HEK293 (cell line): ENCODE measurements around the gene KLHL20.
A peak's percentile ranks its signal among the peaks of the same experiment; 100 is the strongest.

ENCODE experiments used
- BCL11A ChIP-seq: fragments of 450-650 bp; formaldehyde crosslinking; IDR thresholded peaks from 2 replicates; pipeline ENCODE4 v1.5.1; 2016; ENCODE audit warnings: low read depth, missing biosample characterization, missing genetic modification characterization
- OSR2 ChIP-seq: fragments of 450-650 bp; formaldehyde crosslinking; IDR thresholded peaks from 2 replicates; pipeline ENCODE4 v1.5.1; 2016; ENCODE audit warnings: missing biosample characterization, missing genetic modification characterization
- OVOL3 ChIP-seq: fragments of 450-650 bp; formaldehyde crosslinking; IDR thresholded peaks from 2 replicates; pipeline ENCODE4 v1.5.1; 2016; ENCODE audit warnings: missing biosample characterization, missing genetic modification characterization
- SP7 ChIP-seq: fragments of 450-650 bp; formaldehyde crosslinking; IDR thresholded peaks from 2 replicates; pipeline ENCODE4 v1.5.1; 2016; ENCODE audit warnings: missing biosample characterization, missing genetic modification characterization
- ZNF121 ChIP-seq: fragments of 450-650 bp; formaldehyde crosslinking; IDR thresholded peaks from 2 replicates; pipeline ENCODE4 v1.5.1; 2016; ENCODE audit warnings: missing biosample characterization, missing genetic modification characterization
- ZNF146 ChIP-seq: fragments of 450-650 bp; formaldehyde crosslinking; IDR thresholded peaks from 2 replicates; pipeline ENCODE4 v1.5.1; 2016; ENCODE audit warnings: missing biosample characterization, missing genetic modification characterization
- ZNF157 ChIP-seq: fragments of 450-650 bp; formaldehyde crosslinking; IDR thresholded peaks from 2 replicates; pipeline ENCODE4 v1.5.1; 2016; ENCODE audit warnings: missing biosample characterization, missing genetic modification characterization
- ZNF169 ChIP-seq: fragments of 450-650 bp; formaldehyde crosslinking; IDR thresholded peaks from 2 replicates; pipeline ENCODE4 v1.5.1; 2016; ENCODE audit warnings: missing biosample characterization, missing genetic modification characterization
- ZNF223 ChIP-seq: fragments of 450-650 bp; formaldehyde crosslinking; IDR thresholded peaks from 2 replicates; pipeline ENCODE4 v1.5.1; 2016; ENCODE audit warnings: missing biosample characterization, missing genetic modification characterization
- ZNF302 ChIP-seq: fragments of 450-650 bp; formaldehyde crosslinking; IDR thresholded peaks from 2 replicates; pipeline ENCODE4 v1.5.1; 2016; ENCODE audit warnings: missing biosample characterization, missing genetic modification characterization, low read depth
- ZNF707 ChIP-seq: fragments of 450-650 bp; formaldehyde crosslinking; IDR thresholded peaks from 2 replicates; pipeline ENCODE4 v1.5.1; 2016; ENCODE audit warnings: missing biosample characterization, missing genetic modification characterization
- ZNF837 ChIP-seq: fragments of 450-650 bp; formaldehyde crosslinking; IDR thresholded peaks from 2 replicates; pipeline ENCODE4 v1.5.1; 2016; ENCODE audit warnings: missing biosample characterization, missing genetic modification characterization
- TF ChIP-seq, protein P1 (sequence below): fragments of 450-650 bp; formaldehyde crosslinking; IDR thresholded peaks from 2 replicates; pipeline ENCODE4 v1.5.1; 2016; ENCODE audit warnings: missing biosample characterization, missing genetic modification characterization, borderline replicate concordance
- TF ChIP-seq, protein P2 (sequence below): fragments of 450-650 bp; formaldehyde crosslinking; conservative IDR thresholded peaks from 2 replicates; pipeline ENCODE4 v1.5.1; 2016; ENCODE audit warnings: low read depth, missing biosample characterization, missing genetic modification characterization
- TF ChIP-seq, protein P3 (sequence below): fragments of 450-650 bp; formaldehyde crosslinking; IDR thresholded peaks from 2 replicates; pipeline ENCODE4 v1.5.1; 2016; ENCODE audit warnings: missing biosample characterization, missing genetic modification characterization
- TF ChIP-seq, protein P4 (sequence below): fragments of 450-650 bp; formaldehyde crosslinking; IDR thresholded peaks from 2 replicates; pipeline ENCODE4 v1.5.1; 2016; ENCODE audit warnings: missing biosample characterization, missing genetic modification characterization
- TF ChIP-seq, protein P5 (sequence below): fragments of 450-650 bp; formaldehyde crosslinking; IDR thresholded peaks from 2 replicates; pipeline ENCODE4 v1.5.1; 2016; ENCODE audit warnings: missing biosample characterization, missing genetic modification characterization, borderline replicate concordance
- TF ChIP-seq, protein P6 (sequence below): fragments of 450-650 bp; formaldehyde crosslinking; IDR thresholded peaks from 2 replicates; pipeline ENCODE4 v1.5.1; 2017; ENCODE audit warnings: missing biosample characterization, missing genetic modification characterization

KLHL20 gene

DNA sequence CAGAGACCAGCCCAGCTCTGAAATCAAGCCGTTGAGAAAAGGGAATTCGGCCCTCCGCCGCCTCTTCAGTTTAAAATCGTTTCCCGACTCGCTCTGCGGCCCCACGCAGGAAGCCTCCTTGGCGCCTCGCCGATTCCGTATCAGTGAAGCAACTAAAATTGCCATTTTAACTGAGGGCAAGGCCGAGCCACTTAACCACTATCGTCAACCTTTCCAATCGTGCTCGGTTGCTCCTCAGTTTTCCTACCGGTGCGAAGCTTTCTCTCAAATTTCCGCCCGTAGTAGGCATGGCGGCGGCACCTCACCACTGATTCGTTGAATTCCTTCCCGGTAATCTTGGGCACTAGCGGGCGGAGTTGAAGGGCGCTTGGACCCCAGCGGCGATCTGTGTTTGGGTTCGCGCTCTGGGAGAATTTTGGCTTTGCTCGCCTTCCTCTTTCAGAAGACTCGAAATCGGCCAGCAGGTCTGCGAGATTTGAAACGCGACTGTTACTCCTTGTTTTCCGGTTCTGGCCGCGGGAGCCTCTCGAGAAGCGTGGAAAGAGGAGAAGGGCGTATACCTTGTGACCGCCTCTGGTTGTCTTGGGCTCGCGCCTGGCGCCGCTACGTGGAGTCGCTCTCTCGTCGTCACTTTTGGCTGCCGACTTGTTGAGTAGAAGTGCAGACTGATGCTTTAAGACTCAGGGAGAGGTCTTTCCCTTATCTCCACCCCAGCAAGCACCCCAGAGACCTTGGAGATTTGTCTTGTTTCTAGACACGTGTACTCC is 109.7 kb downstream of the KLHL20 start, which contains the start of the genes CENPL and DARS2 (continued):
- TF ChIP-seq, protein P1, sequence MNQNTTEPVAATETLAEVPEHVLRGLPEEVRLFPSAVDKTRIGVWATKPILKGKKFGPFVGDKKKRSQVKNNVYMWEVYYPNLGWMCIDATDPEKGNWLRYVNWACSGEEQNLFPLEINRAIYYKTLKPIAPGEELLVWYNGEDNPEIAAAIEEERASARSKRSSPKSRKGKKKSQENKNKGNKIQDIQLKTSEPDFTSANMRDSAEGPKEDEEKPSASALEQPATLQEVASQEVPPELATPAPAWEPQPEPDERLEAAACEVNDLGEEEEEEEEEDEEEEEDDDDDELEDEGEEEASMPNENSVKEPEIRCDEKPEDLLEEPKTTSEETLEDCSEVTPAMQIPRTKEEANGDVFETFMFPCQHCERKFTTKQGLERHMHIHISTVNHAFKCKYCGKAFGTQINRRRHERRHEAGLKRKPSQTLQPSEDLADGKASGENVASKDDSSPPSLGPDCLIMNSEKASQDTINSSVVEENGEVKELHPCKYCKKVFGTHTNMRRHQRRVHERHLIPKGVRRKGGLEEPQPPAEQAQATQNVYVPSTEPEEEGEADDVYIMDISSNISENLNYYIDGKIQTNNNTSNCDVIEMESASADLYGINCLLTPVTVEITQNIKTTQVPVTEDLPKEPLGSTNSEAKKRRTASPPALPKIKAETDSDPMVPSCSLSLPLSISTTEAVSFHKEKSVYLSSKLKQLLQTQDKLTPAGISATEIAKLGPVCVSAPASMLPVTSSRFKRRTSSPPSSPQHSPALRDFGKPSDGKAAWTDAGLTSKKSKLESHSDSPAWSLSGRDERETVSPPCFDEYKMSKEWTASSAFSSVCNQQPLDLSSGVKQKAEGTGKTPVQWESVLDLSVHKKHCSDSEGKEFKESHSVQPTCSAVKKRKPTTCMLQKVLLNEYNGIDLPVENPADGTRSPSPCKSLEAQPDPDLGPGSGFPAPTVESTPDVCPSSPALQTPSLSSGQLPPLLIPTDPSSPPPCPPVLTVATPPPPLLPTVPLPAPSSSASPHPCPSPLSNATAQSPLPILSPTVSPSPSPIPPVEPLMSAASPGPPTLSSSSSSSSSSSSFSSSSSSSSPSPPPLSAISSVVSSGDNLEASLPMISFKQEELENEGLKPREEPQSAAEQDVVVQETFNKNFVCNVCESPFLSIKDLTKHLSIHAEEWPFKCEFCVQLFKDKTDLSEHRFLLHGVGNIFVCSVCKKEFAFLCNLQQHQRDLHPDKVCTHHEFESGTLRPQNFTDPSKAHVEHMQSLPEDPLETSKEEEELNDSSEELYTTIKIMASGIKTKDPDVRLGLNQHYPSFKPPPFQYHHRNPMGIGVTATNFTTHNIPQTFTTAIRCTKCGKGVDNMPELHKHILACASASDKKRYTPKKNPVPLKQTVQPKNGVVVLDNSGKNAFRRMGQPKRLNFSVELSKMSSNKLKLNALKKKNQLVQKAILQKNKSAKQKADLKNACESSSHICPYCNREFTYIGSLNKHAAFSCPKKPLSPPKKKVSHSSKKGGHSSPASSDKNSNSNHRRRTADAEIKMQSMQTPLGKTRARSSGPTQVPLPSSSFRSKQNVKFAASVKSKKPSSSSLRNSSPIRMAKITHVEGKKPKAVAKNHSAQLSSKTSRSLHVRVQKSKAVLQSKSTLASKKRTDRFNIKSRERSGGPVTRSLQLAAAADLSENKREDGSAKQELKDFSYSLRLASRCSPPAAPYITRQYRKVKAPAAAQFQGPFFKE (tag by site-specific recombination) = no peak
- no peak for TF ChIP-seq ZNF121 (tag by site-specific recombination)
- TF ChIP-seq ZNF837 (tag by site-specific recombination) = no peak
- no peak for TF ChIP-seq ZNF146
- TF ChIP-seq BCL11A (tag by site-specific recombination) = no peak
- peak; percentile 60 for TF ChIP-seq SP7 (tag by site-specific recombination)
- TF ChIP-seq OSR2 (tag by site-specific recombination) = peak; percentile 34; the same call in 1 of the 2 replicates
- TF ChIP-seq, protein P2, sequence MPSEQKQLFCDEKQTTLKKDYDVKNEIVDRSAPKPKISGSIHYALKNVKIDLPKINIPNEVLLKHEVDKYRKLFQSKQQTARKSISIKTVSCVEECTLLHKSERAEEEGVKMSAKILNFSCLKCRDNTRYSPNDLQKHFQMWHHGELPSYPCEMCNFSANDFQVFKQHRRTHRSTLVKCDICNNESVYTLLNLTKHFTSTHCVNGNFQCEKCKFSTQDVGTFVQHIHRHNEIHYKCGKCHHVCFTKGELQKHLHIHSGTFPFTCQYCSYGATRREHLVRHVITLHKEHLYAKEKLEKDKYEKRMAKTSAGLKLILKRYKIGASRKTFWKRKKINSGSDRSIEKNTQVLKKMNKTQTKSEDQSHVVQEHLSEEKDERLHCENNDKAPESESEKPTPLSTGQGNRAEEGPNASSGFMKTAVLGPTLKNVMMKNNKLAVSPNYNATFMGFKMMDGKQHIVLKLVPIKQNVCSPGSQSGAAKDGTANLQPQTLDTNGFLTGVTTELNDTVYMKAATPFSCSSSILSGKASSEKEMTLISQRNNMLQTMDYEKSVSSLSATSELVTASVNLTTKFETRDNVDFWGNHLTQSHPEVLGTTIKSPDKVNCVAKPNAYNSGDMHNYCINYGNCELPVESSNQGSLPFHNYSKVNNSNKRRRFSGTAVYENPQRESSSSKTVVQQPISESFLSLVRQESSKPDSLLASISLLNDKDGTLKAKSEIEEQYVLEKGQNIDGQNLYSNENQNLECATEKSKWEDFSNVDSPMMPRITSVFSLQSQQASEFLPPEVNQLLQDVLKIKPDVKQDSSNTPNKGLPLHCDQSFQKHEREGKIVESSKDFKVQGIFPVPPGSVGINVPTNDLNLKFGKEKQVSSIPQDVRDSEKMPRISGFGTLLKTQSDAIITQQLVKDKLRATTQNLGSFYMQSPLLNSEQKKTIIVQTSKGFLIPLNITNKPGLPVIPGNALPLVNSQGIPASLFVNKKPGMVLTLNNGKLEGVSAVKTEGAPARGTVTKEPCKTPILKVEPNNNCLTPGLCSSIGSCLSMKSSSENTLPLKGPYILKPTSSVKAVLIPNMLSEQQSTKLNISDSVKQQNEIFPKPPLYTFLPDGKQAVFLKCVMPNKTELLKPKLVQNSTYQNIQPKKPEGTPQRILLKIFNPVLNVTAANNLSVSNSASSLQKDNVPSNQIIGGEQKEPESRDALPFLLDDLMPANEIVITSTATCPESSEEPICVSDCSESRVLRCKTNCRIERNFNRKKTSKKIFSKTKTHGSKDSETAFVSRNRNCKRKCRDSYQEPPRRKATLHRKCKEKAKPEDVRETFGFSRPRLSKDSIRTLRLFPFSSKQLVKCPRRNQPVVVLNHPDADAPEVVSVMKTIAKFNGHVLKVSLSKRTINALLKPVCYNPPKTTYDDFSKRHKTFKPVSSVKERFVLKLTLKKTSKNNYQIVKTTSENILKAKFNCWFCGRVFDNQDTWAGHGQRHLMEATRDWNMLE (tag by site-specific recombination) = peak; percentile 97
- TF ChIP-seq, protein P3, sequence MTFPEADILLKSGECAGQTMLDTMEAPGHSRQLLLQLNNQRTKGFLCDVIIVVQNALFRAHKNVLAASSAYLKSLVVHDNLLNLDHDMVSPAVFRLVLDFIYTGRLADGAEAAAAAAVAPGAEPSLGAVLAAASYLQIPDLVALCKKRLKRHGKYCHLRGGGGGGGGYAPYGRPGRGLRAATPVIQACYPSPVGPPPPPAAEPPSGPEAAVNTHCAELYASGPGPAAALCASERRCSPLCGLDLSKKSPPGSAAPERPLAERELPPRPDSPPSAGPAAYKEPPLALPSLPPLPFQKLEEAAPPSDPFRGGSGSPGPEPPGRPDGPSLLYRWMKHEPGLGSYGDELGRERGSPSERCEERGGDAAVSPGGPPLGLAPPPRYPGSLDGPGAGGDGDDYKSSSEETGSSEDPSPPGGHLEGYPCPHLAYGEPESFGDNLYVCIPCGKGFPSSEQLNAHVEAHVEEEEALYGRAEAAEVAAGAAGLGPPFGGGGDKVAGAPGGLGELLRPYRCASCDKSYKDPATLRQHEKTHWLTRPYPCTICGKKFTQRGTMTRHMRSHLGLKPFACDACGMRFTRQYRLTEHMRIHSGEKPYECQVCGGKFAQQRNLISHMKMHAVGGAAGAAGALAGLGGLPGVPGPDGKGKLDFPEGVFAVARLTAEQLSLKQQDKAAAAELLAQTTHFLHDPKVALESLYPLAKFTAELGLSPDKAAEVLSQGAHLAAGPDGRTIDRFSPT (tag by site-specific recombination) = no peak
- TF ChIP-seq, protein P4, sequence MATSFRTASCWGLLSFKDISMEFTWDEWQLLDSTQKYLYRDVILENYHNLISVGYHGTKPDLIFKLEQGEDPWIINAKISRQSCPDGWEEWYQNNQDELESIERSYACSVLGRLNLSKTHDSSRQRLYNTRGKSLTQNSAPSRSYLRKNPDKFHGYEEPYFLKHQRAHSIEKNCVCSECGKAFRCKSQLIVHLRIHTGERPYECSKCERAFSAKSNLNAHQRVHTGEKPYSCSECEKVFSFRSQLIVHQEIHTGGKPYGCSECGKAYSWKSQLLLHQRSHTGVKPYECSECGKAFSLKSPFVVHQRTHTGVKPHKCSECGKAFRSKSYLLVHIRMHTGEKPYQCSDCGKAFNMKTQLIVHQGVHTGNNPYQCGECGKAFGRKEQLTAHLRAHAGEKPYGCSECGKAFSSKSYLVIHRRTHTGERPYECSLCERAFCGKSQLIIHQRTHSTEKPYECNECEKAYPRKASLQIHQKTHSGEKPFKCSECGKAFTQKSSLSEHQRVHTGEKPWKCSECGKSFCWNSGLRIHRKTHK = no peak
- TF ChIP-seq OVOL3 = peak; percentile 41; the same call in 1 of the 2 replicates
- no peak for TF ChIP-seq ZNF223
- TF ChIP-seq ZNF707 (tag by site-specific recombination) = no peak
- TF ChIP-seq ZNF302 (tag by site-specific recombination) = no peak
- TF ChIP-seq, protein P5, sequence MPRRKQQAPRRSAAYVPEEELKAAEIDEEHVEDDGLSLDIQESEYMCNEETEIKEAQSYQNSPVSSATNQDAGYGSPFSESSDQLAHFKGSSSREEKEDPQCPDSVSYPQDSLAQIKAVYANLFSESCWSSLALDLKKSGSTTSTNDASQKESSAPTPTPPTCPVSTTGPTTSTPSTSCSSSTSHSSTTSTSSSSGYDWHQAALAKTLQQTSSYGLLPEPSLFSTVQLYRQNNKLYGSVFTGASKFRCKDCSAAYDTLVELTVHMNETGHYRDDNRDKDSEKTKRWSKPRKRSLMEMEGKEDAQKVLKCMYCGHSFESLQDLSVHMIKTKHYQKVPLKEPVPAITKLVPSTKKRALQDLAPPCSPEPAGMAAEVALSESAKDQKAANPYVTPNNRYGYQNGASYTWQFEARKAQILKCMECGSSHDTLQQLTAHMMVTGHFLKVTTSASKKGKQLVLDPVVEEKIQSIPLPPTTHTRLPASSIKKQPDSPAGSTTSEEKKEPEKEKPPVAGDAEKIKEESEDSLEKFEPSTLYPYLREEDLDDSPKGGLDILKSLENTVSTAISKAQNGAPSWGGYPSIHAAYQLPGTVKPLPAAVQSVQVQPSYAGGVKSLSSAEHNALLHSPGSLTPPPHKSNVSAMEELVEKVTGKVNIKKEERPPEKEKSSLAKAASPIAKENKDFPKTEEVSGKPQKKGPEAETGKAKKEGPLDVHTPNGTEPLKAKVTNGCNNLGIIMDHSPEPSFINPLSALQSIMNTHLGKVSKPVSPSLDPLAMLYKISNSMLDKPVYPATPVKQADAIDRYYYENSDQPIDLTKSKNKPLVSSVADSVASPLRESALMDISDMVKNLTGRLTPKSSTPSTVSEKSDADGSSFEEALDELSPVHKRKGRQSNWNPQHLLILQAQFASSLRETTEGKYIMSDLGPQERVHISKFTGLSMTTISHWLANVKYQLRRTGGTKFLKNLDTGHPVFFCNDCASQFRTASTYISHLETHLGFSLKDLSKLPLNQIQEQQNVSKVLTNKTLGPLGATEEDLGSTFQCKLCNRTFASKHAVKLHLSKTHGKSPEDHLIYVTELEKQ (tag by site-specific recombination) = no peak
- TF ChIP-seq ZNF169 (tag by site-specific recombination) = no peak
- TF ChIP-seq, protein P6, sequence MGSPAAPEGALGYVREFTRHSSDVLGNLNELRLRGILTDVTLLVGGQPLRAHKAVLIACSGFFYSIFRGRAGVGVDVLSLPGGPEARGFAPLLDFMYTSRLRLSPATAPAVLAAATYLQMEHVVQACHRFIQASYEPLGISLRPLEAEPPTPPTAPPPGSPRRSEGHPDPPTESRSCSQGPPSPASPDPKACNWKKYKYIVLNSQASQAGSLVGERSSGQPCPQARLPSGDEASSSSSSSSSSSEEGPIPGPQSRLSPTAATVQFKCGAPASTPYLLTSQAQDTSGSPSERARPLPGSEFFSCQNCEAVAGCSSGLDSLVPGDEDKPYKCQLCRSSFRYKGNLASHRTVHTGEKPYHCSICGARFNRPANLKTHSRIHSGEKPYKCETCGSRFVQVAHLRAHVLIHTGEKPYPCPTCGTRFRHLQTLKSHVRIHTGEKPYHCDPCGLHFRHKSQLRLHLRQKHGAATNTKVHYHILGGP (tag by site-specific recombination) = no peak
- TF ChIP-seq ZNF157 (tag by site-specific recombination) = no peak
